ENCODE measurements around the gene SHB.

- no peak for TF ChIP-seq CTCF (IDR thresholded peaks at IDR 0.05)
- TF ChIP-seq POLR2A (IDR thresholded peaks at IDR 0.05), result no peak
Measured at GRCh38 chr9:37969130-37969529, 99.9 kb downstream of the SHB start.
